Panc1 (cell line): ENCODE results near the gene LRRC49. TPM values are rescaled to one million over a fixed set of nuclear protein-coding genes. Genes with fewer than 3 reads are reported as not detected.

Experiments
- ATAC-seq: fragments of 200-7000 bp; cut with Tn5 transposase; 2 replicates; pipeline ENCODE4 v1.9.1; 2020; ENCODE audit warnings: mild to moderate bottlenecking, moderate library complexity
- BruUV-seq: library from RNA; stranded (reverse); fragments of 400-500 nt; replicated peaks from 2 replicates; lab custom pipeline; 2021; lab: Mats Ljungman, UMichigan
- CTCF ChIA-PET: fragments of 300-600 bp; sonication (Branson Sonifier 250); formaldehyde crosslinking; loops from one replicate; lab custom pipeline; 2022; ENCODE audit warnings: antibody characterized with exemption; lab: Charles Lee
- POLR2A ChIA-PET: fragments of 300-600 bp; sonication (Branson Sonifier 250); formaldehyde crosslinking; loops from one replicate; lab custom pipeline; 2022; ENCODE audit warnings: antibody characterized with exemption; lab: Charles Lee
- DNase-seq: peaks from one replicate; pipeline ENCODE4 v3.0.0-alpha.2; 2010; ENCODE audit warnings: low read depth, low spot score
- H3K27ac ChIP-seq: 2 replicates; pipeline ENCODE4 v1.5.1; 2011; ENCODE audit warnings: mild to moderate bottlenecking, low read length, inconsistent platforms
- H3K27me3 ChIP-seq: fragments of 200-500 bp; sonication (Bioruptor generic); 2 replicates; pipeline ENCODE4 v1.6.0; 2014; ENCODE audit warnings: low read length, inconsistent platforms; ENCODE audit not compliant: control insufficient read depth, insufficient read depth
- H3K36me3 ChIP-seq: fragments of 200-500 bp; sonication (Bioruptor generic); 2 replicates; pipeline ENCODE4 v1.5.1; 2014; ENCODE audit warnings: inconsistent platforms, mild to moderate bottlenecking, low read length, moderate library complexity; ENCODE audit not compliant: control insufficient read depth, insufficient read depth
- H3K4me1 ChIP-seq: 2 replicates; pipeline ENCODE4 v1.5.1; 2011; ENCODE audit warnings: inconsistent platforms, mild to moderate bottlenecking, low read length, moderate library complexity; ENCODE audit not compliant: control insufficient read depth, insufficient read depth
- H3K4me3 ChIP-seq, 2 experiments: 2 replicates each; pipeline ENCODE4 v1.5.1; 2011 to 2012; ENCODE audit warnings: low read depth in 2 of 2, low read length in 2 of 2, mild to moderate bottlenecking in 2 of 2, inconsistent platforms in 1 of 2, moderate library complexity in 1 of 2
- H3K9me3 ChIP-seq: fragments of 200-500 bp; sonication (Bioruptor generic); 2 replicates; pipeline ENCODE4 v1.5.1; 2014; ENCODE audit warnings: low read depth, mild to moderate bottlenecking, inconsistent platforms, low read length, moderate library complexity; ENCODE audit not compliant: control insufficient read depth, insufficient read depth
- CTCF ChIP-seq: fragments of 450-650 bp; IDR thresholded peaks from 2 replicates; pipeline ENCODE4 v1.5.1; 2017; ENCODE audit warnings: mild to moderate bottlenecking
- POLR2AphosphoS5 ChIP-seq: IDR thresholded peaks from 2 replicates; pipeline ENCODE4 v1.6.1; 2012; ENCODE audit warnings: mild to moderate bottlenecking, low read depth, low read length, moderate library complexity
- REST ChIP-seq, 2 experiments: IDR thresholded peaks; 2 replicates each; pipeline ENCODE4 v1.6.1; 2011 to 2012; ENCODE audit warnings: low read depth in 2 of 2, control low read depth in 1 of 2, low read length in 1 of 2, mild to moderate bottlenecking in 1 of 2, moderate library complexity in 1 of 2; ENCODE audit not compliant: insufficient read depth in 1 of 2
- SIN3A ChIP-seq: IDR thresholded peaks from 2 replicates; pipeline ENCODE4 v1.6.1; 2012; ENCODE audit warnings: low read depth, mild to moderate bottlenecking, low read length, moderate library complexity, borderline replicate concordance; ENCODE audit not compliant: insufficient read depth
- TCF7L2 ChIP-seq: IDR thresholded peaks from 2 replicates; pipeline ENCODE4 v1.6.1; 2011; ENCODE audit warnings: mild to moderate bottlenecking, low read depth, low read length, inconsistent platforms
- in situ Hi-C: cut with HindIII; loops from 2 replicates; pipeline ENCODE4 v1.10.0; 2016; ENCODE audit warnings: low sequenced_read_pairs, low pct_unique_long_range_greater_than_20kb
- intact Hi-C: fragments of 100-400 bp; cut with micrococcal nuclease; formaldehyde crosslinking; loops from one replicate; pipeline ENCODE4 v1.10.0; 2022; ENCODE audit not compliant: unreplicated experiment
- total RNA-seq: library from RNA; stranded (reverse); gene quantifications from one replicate; pipeline ENCODE4 v1.2.1, GENCODE V29; 2021; ENCODE audit not compliant: unreplicated experiment

Gene LRRC49
- total RNA-seq, 1 experiment from 2014 or later = 8.3 TPM

GRCh38 chr15:71071529-71071928, 178.9 kb downstream of the LRRC49 start:
- ChIA-PET POLR2A (no interaction called here), CTCF (no interaction called here)
- Histone ChIP-seq H3K9me3 (peaks cover 24% of the 10 kb centered on the region), H3K27ac (peak overlapping the region; percentile 46; the same call in 1 of the 2 replicates), H3K4me1 (peaks cover 11% of the 10 kb centered on the region), H3K36me3 (no peaks in the 10 kb centered on the region), H3K27me3 (no peaks in the 10 kb centered on the region), H3K4me3 (no peak overlapping the region)
- TF ChIP-seq REST (IDR thresholded peaks at IDR 0.05; ENCODE audit: insufficient read depth in 1 of 2, low read depth in 2 of 2, low read length in 1 of 2) (no peak), POLR2AphosphoS5 (peak; percentile 50; the same call in 1 of the 2 replicates), TCF7L2 (peak; percentile 67; the same call in 1 of the 2 replicates)
- intact Hi-C loops (no loop called here), in situ Hi-C loops (no loop called here)
- no peak for DNase-seq
- no TSS peak for BruUV-seq
- ATAC-seq = peak; percentile 63; the same call in 1 of the 2 replicates

GRCh38 chr15:71072423-71072822, 179.8 kb downstream of the LRRC49 start:
- Histone ChIP-seq H3K27me3 (no peaks in the 10 kb centered on the region), H3K9me3 (peaks cover 24% of the 10 kb centered on the region), H3K27ac (peak overlapping the region; percentile 46; the same call in 1 of the 2 replicates), H3K4me1 (peaks cover 11% of the 10 kb centered on the region), H3K36me3 (no peaks in the 10 kb centered on the region), H3K4me3 (no peak overlapping the region)
- CTCF ChIA-PET = no interaction called here
- no peak for TF ChIP-seq TCF7L2
- no peak for TF ChIP-seq SIN3A
- TF ChIP-seq POLR2AphosphoS5 = no peak
- no peak for TF ChIP-seq REST (IDR thresholded peaks at IDR 0.05; ENCODE audit: insufficient read depth in 1 of 2, low read depth in 2 of 2, low read length in 1 of 2)
- TF ChIP-seq CTCF = no peak
- DNase-seq (no peak), ATAC-seq (no peak)
- in situ Hi-C loops = no loop called here
- BruUV-seq = no TSS peak
- POLR2A ChIA-PET = no interaction called here
- intact Hi-C loops = no loop called here
